Stimulated activated CD8-positive, alpha-beta memory T cell treated with anti-CD3 and anti-CD28 coated beads, Interleukin-12 subunit alpha, Interleukin-12 subunit beta, amount 100 ng/mL, for 24 hours (primary cell): ENCODE data around the gene PPP6R2.

Experiments
- DNase-seq: peaks from one replicate; pipeline ENCODE4 v3.0.0-alpha.2; 2020; ENCODE audit errors: extremely low read depth

PPP6R2 gene

GRCh38 chr22:50342651-50343540 is at the start of gene PPP6R2:
Gene PPP6R2, plus strand, starts transcription at chr22:50343327. Its CDS starts 50,582 bp downstream, at chr22:50393909.
- peak; percentile 73 for DNase-seq

- no peak for DNase-seq
These were observed 49.4 kb upstream of the PPP6R2 start for GRCh38 chr22:50293441-50294318.

- DNase-seq = no peak
These were observed 48.8 kb upstream of the PPP6R2 start for GRCh38 chr22:50294319-50294656.

- DNase-seq = no peak
These were observed 46.3 kb upstream of the PPP6R2 start for GRCh38 chr22:50296658-50297490.

GRCh38 chr22:50297510-50298265 is 45.4 kb upstream of the PPP6R2 start:
- DNase-seq = no peak

GRCh38 chr22:50298266-50298637 is 44.9 kb upstream of the PPP6R2 start:
- no peak for DNase-seq

- no peak for DNase-seq
These were observed 44.0 kb upstream of the PPP6R2 start for GRCh38 chr22:50298937-50299784.

GRCh38 chr22:50299785-50300619 is 43.1 kb upstream of the PPP6R2 start:
- DNase-seq = no peak

- DNase-seq = no peak
These were observed 42.4 kb upstream of the PPP6R2 start for GRCh38 chr22:50300620-50301257.

- no peak for DNase-seq
These were observed 41.5 kb upstream of the PPP6R2 start for GRCh38 chr22:50301581-50301991.

GRCh38 chr22:50302041-50302541 is 41.0 kb upstream of the PPP6R2 start:
- DNase-seq = no peak

- DNase-seq = no peak
These were observed 40.6 kb upstream of the PPP6R2 start for GRCh38 chr22:50302564-50302963.

GRCh38 chr22:50303515-50303847 is 39.6 kb upstream of the PPP6R2 start:
- DNase-seq = no peak

GRCh38 chr22:50303848-50304527 is 39.1 kb upstream of the PPP6R2 start:
- no peak for DNase-seq

- no peak for DNase-seq
These were observed 38.4 kb upstream of the PPP6R2 start for GRCh38 chr22:50304528-50305392.

GRCh38 chr22:50305393-50305922 is 37.7 kb upstream of the PPP6R2 start:
- no peak for DNase-seq
